Epithelial cell of proximal tubule (primary cell): ENCODE results near the gene PTRH2. TPM values are rescaled to one million over a fixed set of nuclear protein-coding genes. Genes with fewer than 3 reads are reported as not detected.

Source experiments
- DNase-seq: peaks from one replicate; pipeline ENCODE4 v3.0.0-alpha.2; 2011; ENCODE audit warnings: low read depth
- H3K4me3 ChIP-seq: 2 replicates; pipeline ENCODE4 v1.5.1; 2011; ENCODE audit warnings: low read depth, mild to moderate bottlenecking, low read length
- total RNA-seq: library from RNA; depleted of rRNA; stranded (reverse); fragments of >200 nt; gene quantifications from 2 replicates; pipeline ENCODE4 v1.2.3, GENCODE V29; 2015
- TF ChIP-seq, protein P1 (sequence below): conservative IDR thresholded peaks from 2 replicates; pipeline ENCODE4 v1.5.1; 2012; ENCODE audit warnings: low read depth, mild to moderate bottlenecking, low read length

The PTRH2 gene
- total RNA-seq, 1 donor from 2014 or later, result 44.6 TPM

DNA sequence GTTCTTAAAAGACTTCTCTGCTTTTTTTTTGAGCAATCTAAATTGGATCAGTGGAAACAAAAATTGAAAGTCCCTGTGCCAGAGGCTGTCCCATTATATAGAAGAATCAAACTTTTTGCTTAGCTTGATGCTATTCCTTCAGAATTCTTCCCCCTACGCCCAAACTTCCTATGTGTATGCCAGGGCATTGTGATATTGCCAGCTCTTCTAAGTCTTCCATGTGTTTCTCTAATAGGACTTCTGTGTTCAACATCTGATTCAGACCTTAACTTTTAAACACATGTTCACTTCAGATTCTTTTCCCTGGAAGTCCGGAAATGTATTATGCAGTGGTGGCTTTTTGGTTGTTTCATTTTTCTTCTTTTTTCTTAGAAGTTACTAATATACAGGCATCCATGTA is 18.7 kb downstream of the PTRH2 start:
- H3K4me3 ChIP-seq, result no peak overlapping the region
- TF ChIP-seq, protein P1, sequence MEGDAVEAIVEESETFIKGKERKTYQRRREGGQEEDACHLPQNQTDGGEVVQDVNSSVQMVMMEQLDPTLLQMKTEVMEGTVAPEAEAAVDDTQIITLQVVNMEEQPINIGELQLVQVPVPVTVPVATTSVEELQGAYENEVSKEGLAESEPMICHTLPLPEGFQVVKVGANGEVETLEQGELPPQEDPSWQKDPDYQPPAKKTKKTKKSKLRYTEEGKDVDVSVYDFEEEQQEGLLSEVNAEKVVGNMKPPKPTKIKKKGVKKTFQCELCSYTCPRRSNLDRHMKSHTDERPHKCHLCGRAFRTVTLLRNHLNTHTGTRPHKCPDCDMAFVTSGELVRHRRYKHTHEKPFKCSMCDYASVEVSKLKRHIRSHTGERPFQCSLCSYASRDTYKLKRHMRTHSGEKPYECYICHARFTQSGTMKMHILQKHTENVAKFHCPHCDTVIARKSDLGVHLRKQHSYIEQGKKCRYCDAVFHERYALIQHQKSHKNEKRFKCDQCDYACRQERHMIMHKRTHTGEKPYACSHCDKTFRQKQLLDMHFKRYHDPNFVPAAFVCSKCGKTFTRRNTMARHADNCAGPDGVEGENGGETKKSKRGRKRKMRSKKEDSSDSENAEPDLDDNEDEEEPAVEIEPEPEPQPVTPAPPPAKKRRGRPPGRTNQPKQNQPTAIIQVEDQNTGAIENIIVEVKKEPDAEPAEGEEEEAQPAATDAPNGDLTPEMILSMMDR, result no peak
- no peak for DNase-seq

DNA sequence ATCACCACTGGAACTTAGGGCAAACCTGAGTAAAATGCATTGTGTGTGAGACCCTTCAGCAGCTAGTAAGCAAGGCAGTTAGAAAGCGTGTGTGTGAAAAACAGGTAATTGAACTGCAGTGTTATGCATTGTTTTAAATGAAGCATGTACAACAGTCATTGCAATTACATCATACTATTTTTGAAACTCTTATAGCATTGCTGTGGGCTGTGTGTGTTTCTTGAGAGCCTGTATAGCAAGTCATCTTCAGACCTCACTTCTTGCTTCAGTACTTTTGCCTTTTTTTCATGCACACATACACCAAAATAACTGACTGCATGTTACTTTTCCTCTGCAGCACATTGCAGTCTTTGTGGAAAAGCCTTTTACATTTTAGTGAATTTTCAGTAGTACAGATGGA is 19.2 kb downstream of the PTRH2 start:
- TF ChIP-seq, protein P1, result no peak
- no peak for DNase-seq
- no peak overlapping the region for H3K4me3 ChIP-seq

DNA sequence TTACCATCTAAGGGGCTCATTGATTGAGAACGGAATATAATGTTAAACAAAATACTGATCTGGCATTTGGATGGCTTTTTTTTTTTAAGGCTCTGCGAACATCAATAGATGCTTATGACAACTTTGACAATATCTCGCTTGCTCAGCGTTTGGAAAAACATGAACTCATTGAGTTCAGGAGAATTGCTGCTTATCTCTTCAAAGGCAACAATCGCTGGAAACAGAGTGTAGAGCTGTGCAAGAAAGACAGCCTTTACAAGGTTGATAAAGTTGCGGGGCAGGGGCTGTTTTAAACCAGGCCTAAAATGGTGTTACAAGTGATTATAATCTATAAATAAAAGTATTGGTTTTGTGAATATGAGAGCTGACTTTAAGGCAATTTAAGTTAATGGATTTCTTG is 22.3 kb downstream of the PTRH2 start:
- no peak overlapping the region for H3K4me3 ChIP-seq
- TF ChIP-seq, protein P1, result no peak
- no peak for DNase-seq

DNA sequence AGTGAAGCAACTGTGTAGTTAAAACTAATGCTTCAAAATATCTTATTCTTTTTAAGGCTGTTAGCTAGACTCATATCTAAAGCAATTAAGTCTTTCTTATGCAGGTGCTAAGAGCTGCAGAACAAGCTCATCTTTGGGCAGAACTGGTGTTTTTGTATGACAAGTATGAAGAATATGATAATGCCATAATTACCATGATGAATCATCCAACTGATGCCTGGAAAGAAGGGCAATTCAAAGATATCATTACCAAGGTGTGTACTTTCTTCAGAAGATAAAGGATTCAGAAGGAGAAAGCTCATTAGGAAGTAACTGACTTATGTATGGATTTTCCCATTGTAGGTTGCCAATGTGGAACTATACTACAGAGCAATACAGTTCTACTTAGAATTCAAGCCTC is 23.9 kb downstream of the PTRH2 start:
- no peak overlapping the region for H3K4me3 ChIP-seq
- TF ChIP-seq, protein P1, result no peak
- no peak for DNase-seq

DNA sequence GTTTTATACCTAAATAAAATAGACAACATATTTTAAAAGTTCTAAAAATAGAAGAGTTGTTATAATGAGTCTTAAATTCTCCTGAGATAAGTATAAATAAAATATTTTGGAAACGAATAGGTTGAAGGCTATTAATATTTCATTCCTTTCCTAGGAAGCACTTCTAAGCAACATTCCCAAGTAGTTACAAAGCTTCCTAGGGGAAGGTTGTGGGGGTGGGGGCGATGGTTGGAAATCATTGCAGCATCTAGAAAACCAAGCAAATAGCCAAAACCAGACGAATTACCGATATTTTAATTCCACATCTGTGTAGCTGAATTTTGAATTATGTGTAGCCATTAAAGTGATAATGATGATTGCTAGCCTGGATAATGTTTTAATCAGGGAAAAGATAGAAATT is 26.9 kb downstream of the PTRH2 start:
- no peak for DNase-seq
- H3K4me3 ChIP-seq, result no peak overlapping the region
- TF ChIP-seq, protein P1, result no peak

DNA sequence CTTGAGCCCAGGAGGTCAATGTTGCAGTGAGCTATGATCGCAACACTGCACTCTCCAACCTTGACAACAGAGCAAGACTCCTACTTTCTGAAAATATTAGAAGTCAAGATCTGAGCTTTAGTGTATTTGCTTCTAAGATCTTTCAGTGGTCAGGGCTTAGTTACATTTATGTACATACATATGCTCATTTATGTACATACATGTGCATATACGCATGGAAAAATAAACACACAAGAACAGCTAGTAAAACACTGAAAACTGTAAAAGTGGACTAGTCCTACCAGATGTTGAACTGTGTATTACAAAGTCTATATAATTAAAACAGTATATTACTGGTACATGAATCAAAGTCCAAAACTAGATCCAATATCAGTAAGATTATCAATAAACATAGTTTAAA is 28.3 kb downstream of the PTRH2 start:
- DNase-seq, result no peak
- no peak overlapping the region for H3K4me3 ChIP-seq
- TF ChIP-seq, protein P1, result no peak

DNA sequence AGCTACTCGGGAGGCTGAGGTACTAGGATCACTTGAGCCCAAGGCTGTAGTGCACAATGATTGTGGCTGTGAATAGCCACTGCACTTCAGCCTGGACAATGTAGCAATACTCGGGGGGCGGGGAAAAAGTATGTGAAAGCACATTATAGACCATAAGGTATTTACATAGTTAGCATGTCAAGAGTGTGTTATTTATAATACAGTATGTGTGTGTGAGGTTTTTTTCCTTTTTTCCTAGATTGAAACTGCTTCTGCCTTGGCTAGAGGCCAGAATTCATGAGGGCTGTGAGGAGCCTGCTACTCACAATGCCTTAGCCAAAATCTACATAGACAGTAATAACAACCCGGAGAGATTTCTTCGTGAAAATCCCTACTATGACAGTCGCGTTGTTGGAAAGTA is 30.5 kb downstream of the PTRH2 start:
- no peak overlapping the region for H3K4me3 ChIP-seq
- DNase-seq, result no peak
- TF ChIP-seq, protein P1, result no peak
